ENCODE data around the gene IP6K3.

IP6K3 gene

GRCh38 chr6:33720998-33721397 is 25.7 kb downstream of the IP6K3 start:
- DNase-seq, result no peak

DNA sequence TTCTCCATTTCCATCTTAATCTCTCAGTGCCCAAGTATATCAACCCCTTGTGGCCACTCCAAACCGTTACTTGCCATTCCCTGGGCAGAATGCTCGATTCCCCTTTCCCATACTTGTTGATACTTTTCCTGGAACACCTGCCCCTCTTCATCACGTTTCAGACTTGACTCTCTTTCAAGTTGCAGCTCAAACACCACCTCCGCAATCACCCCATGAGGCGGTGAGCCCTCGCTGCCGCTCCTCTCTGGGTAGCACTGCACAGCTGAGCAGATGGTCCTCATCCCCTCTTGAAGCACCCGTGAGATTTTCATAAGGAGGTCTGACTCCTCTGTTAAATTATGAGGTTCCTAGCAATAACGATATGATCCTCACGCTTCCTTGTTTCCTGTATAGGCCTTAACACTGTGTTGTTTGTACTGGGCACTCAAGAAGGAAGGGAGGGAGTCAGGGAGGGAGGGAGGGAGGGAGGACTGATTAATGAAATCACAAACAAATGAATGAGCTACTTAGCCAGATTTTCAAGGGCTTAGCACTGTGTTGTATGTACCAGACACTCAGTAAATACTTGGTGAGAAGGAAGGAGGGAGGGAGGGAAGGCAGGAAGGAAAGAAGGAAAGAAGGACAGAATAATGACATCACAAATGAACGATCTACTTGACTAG is 27.2 kb downstream of the IP6K3 start:
- DNase-seq, result no peak

GRCh38 chr6:33718713-33719112 is 28.0 kb downstream of the IP6K3 start:
- no peak for DNase-seq

DNA sequence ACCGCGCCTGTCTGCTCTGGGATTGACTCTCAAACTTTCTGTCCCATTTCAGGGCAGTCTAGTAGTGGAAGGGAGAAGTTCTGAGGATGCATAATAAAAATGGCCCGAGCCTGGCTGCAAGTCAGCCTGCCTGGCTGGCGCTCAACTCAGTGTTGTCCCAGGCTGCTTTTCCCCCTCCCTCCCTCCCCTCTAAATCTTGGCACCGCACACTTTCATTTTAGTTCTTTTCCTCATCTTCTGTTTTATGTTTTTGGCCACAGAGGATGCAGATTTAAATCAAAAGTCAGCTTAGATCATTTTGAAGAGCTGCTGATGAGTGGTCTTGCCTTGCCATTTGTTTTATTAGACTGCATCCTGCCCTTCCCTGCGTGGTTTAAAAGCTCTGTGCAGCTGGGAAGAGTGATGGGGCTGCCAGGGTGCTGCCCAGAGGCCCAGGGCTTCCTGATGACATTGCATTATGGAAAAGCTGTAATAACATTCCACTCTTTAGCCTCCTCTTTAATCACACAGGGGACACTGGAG is 28.7 kb downstream of the IP6K3 start:
- no peak for DNase-seq

DNA sequence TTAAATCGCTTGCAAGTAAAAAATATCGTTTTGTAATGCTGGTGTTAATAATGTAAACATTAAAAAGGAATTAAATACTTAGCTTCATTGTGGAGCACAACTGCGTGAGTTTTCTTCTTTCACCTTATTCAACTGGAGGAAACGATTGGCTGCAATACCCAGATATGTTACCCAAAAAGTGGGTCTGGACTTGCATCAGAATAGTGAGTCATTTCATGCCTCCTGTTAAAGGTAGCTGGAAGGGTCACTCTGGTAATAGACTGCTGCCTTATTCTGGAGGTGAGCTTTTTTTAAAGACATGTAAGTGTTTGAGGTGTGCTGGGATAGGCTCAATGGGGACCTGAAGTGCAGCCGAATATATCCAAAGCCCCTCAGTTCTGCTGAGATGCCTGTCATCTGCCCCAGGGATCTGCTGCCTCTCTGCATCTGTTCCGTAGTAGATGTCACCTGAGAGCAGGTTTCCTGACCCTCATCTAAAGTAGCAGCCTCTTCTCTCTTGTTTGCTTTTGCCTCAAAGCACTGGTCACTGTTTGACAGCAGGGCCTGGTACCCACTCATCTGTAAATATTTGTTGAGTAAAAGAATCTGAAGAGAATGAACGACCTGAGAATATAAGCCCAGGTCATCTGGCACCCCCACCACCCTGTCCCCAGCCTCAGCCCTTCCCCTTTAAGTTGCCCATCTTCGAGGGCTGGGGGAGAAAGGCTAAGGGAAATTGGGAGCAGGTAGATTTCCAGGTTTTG is 29.6 kb downstream of the IP6K3 start:
- DNase-seq, result no peak

- no peak for DNase-seq
Observed at GRCh38 chr6:33716379-33716778, 30.3 kb downstream of the IP6K3 start.

- no peak for DNase-seq
Observed at GRCh38 chr6:33714385-33715040, 32.2 kb downstream of the IP6K3 start.

DNA sequence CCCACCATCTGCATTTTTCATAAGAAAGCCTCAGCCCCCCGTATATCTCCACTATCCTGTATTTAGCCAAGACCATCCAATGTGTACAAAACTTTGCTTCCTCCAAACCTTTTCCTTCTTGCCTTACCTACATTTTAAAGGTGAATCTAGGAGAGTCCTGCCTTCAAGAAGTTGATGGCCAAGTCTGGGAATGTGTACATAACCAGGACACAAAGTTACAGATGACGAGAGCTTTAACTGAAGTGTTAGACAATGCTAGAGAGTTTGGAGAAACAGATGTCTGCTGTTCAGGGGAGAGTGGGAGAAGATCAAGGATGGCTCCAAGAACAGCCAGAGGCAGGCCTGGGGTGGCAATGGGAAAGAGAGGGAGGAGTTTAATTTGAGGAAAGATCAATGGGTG is 32.9 kb downstream of the IP6K3 start:
- DNase-seq, result no peak

- DNase-seq, result no peak
Observed at GRCh38 chr6:33712914-33713313, 33.8 kb downstream of the IP6K3 start.

- DNase-seq, result peak; percentile 97
Observed at GRCh38 chr6:33711140-33712129, 35.3 kb downstream of the IP6K3 start, which contains the start of gene UQCC2. UQCC2 (minus strand) TSS chr6:33711700; CDS start chr6:33711686, 14 bp downstream.

GRCh38 chr6:33710296-33711121 is 36.2 kb downstream of the IP6K3 start:
- no peak for DNase-seq

- DNase-seq, result no peak
Observed at GRCh38 chr6:33709605-33710295, 37.0 kb downstream of the IP6K3 start.

- no peak for DNase-seq
Observed at GRCh38 chr6:33708516-33709204, 38.0 kb downstream of the IP6K3 start.

- no peak for DNase-seq
Observed at GRCh38 chr6:33707771-33708170, 38.9 kb downstream of the IP6K3 start.

GRCh38 chr6:33705955-33706725 is 40.6 kb downstream of the IP6K3 start:
- DNase-seq, result no peak

DNA sequence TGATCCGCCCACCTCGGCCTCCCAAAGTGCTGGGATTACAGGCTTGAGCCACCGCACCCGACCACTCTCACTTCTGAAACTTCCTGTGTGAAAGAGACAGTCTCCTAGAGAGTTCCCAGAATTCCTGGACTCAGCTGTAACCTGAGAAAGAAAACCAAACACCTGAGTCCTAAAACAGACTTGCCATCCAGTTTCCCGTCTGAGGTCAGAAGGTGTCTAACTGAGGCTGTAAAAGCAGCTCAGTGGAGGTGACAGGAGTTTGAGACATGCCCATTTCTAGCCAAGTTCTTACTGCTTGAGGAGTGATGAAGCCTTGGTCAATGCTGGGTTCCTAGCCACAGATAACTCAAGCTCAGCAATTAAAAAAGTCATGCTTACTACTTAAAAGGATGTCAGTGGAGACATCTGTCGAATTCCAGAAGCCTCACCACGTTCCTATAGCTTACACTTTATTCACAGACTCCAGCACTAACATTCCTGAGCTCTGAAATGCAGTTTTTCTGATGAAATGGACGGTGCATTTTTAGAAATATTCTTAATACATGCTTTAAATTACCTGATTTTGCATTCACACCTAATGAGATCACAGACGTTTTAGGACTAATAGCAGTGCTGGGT is 41.3 kb downstream of the IP6K3 start:
- DNase-seq, result no peak

DNA sequence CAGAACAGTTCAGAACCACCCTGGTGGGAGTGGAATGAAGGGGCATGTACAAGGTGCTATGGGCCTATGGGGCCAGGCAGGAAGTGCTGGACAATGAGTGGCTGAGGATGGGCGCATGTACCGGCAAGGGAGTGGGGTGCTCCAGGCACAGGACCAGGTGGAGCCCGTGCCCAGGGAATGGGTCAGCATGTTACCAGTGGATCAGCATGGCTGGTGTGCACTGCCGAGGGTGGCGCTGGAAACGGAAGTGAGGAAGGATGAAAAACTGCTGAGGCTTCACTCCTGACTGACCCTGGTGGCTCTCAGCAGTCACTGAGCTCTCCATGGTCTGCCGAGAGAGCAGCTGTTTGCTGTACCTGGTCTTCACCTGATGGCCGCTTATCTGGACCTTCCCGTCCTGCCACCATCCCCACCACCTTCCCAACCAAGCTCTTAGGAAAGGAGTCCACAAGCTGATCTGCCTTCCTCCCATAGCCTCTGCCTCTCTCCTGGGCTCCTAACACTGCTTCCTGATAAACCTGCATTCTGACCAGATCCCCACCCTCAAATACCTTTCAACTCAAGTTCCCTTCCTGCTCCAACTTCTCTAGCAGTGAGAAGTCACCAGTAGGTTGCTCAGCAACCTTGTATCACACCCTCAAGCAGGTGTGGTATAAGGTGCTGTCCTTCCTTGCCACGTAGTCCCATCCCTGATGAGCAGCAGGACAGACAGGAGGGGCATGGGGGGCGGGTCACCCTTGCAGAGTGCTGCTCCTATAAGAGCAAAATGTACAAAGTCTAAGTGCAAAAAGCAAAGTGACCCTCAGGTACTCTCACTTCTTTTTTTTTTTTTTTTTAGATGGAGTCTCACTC is 42.3 kb downstream of the IP6K3 start:
- DNase-seq, result no peak

Measured in CD4-positive, alpha-beta T cell treated with Interferon alpha-2 for 1 hour (primary cell).